Suprapubic skin (tissue), 4 donors: ENCODE data around the gene RCC2.

Source experiments
- CTCF ChIP-seq, 2 donors: fragments of 200-600 bp in 1 of 2; fragments of 450-650 bp in 1 of 2; sonication (generic) in 1 of 2; IDR thresholded peaks; one replicate each; pipeline ENCODE4 v1.5.1; 2016 to 2019; ENCODE audit warnings: antibody characterized with exemption in 2 of 2, mild to moderate bottlenecking in 1 of 2, moderate library complexity in 1 of 2
- EP300 ChIP-seq: sonication (generic); formaldehyde crosslinking; IDR thresholded peaks from one replicate; pipeline ENCODE4 v1.6.1; 2017; ENCODE audit warnings: antibody characterized with exemption
- POLR2A ChIP-seq, 2 donors: fragments of 450-650 bp; IDR thresholded peaks; one replicate each; pipeline ENCODE4 v1.6.1; 2017; ENCODE audit warnings: antibody characterized with exemption in 2 of 2, mild to moderate bottlenecking in 2 of 2, moderate library complexity in 2 of 2
- POLR2AphosphoS5 ChIP-seq, 3 donors: sonication (generic); formaldehyde crosslinking; IDR thresholded peaks; one replicate each; pipeline ENCODE4 v1.6.1; 2017; ENCODE audit warnings: antibody characterized with exemption in 3 of 3

- TF ChIP-seq CTCF (IDR thresholded peaks at IDR 0.05) (no peak), POLR2A (IDR thresholded peaks at IDR 0.05) (no peak), POLR2AphosphoS5 (IDR thresholded peaks at IDR 0.05) (no peak), EP300 (no peak)
These were observed 23.1 kb downstream of the RCC2 start for GRCh38 chr1:17416389-17416788.
